Osteoblast (primary cell): ENCODE results near the gene STAT4. TPM values are rescaled to one million over a fixed set of nuclear protein-coding genes. Genes with fewer than 3 reads are reported as not detected.

Experiments used
- DNase-seq: peaks from one replicate; pipeline ENCODE4 v3.0.0; 2011; ENCODE audit warnings: low spot score, mixed read lengths; ENCODE audit not compliant: insufficient read length; ENCODE audit errors: missing footprints
- H2AFZ ChIP-seq: 2 replicates; pipeline ENCODE4 v1.6.0; 2011; ENCODE audit warnings: mild to moderate bottlenecking, low read length
- H3K27ac ChIP-seq: 2 replicates; pipeline ENCODE4 v1.5.1; 2011; ENCODE audit warnings: mild to moderate bottlenecking, low read depth, low read length, moderate library complexity
- H3K27me3 ChIP-seq: 2 replicates; pipeline ENCODE4 v1.6.0; 2012; ENCODE audit warnings: mild to moderate bottlenecking, control low read depth, inconsistent platforms, low read length, moderate library complexity; ENCODE audit not compliant: insufficient read depth
- H3K36me3 ChIP-seq: 2 replicates; pipeline ENCODE4 v1.5.1; 2011; ENCODE audit warnings: mild to moderate bottlenecking, low read length, control low read depth, moderate library complexity; ENCODE audit not compliant: insufficient read depth
- H3K4me1 ChIP-seq: 2 replicates; pipeline ENCODE4 v1.5.1; 2011; ENCODE audit warnings: mild to moderate bottlenecking, low read length, control low read depth, moderate library complexity; ENCODE audit not compliant: insufficient read depth
- H3K4me2 ChIP-seq: 2 replicates; pipeline ENCODE4 v1.6.0; 2011; ENCODE audit warnings: mild to moderate bottlenecking, low read length; ENCODE audit not compliant: insufficient read depth
- H3K4me3 ChIP-seq: fragments of 200-600 bp; sonication (generic); 3 replicates; pipeline ENCODE4 v1.5.1; 2012; ENCODE audit warnings: mild to moderate bottlenecking, low read length, inconsistent platforms; ENCODE audit not compliant: insufficient read depth
- H3K79me2 ChIP-seq: 2 replicates; pipeline ENCODE4 v1.6.0; 2012; ENCODE audit warnings: mild to moderate bottlenecking, low read length, control low read depth, inconsistent platforms; ENCODE audit not compliant: insufficient read depth
- H3K9me3 ChIP-seq: 2 replicates; pipeline ENCODE4 v1.5.1; 2011; ENCODE audit warnings: low read depth, low read length, control low read depth
- H4K20me1 ChIP-seq: 2 replicates; pipeline ENCODE4 v1.6.0; 2012; ENCODE audit warnings: mild to moderate bottlenecking, low read length, control low read depth; ENCODE audit not compliant: insufficient read depth
- CTCF ChIP-seq: IDR thresholded peaks from 2 replicates; pipeline ENCODE4 v1.5.1; 2011; ENCODE audit warnings: mild to moderate bottlenecking, low read depth, low read length, moderate library complexity; ENCODE audit errors: extremely low read depth
- total RNA-seq: library from RNA; depleted of rRNA; stranded (reverse); fragments of >200 nt; gene quantifications from 2 replicates; pipeline ENCODE4 v1.2.3, GENCODE V29; 2012

STAT4 gene
- total RNA-seq, 1 donor = 16.6 TPM

- Histone ChIP-seq H3K36me3 (no peaks in the 10 kb centered on the region), H3K79me2 (no peaks in the 10 kb centered on the region), H3K4me1 (peaks cover 20% of the 10 kb centered on the region), H3K9me3 (no peaks in the 10 kb centered on the region), H3K27ac (no peak overlapping the region), H3K4me3 (no peak overlapping the region), H2AFZ (no peak overlapping the region), H3K4me2 (no peak overlapping the region), H3K27me3 (no peaks in the 10 kb centered on the region), H4K20me1 (no peaks in the 10 kb centered on the region)
- no peak for TF ChIP-seq CTCF
- DNase-seq = no peak
These were observed 7.4 kb upstream of the STAT4 start for GRCh38 chr2:191158193-191158592.

GRCh38 chr2:191155608-191156071 is 4.8 kb upstream of the STAT4 start:
- no peaks in the 10 kb centered on the region for H3K79me2 ChIP-seq
- H3K4me2 ChIP-seq = no peak overlapping the region
- DNase-seq = no peak
- no peaks in the 10 kb centered on the region for H3K27me3 ChIP-seq
- H3K9me3 ChIP-seq = no peaks in the 10 kb centered on the region
- H3K27ac ChIP-seq = no peak overlapping the region
- peak; percentile 79 for TF ChIP-seq CTCF
- H3K4me1 ChIP-seq = peaks cover 34% of the 10 kb centered on the region
- H2AFZ ChIP-seq = no peak overlapping the region
- no peaks in the 10 kb centered on the region for H3K36me3 ChIP-seq
- no peaks in the 10 kb centered on the region for H4K20me1 ChIP-seq
- no peak overlapping the region for H3K4me3 ChIP-seq

GRCh38 chr2:191153716-191154115 is 2.9 kb upstream of the STAT4 start:
- Histone ChIP-seq H3K79me2 (no peaks in the 10 kb centered on the region), H3K4me3 (no peak overlapping the region), H3K27ac (peak overlapping the region; percentile 68), H3K4me2 (no peak overlapping the region), H2AFZ (no peak overlapping the region), H3K36me3 (no peaks in the 10 kb centered on the region), H3K27me3 (no peaks in the 10 kb centered on the region), H3K4me1 (peaks cover 29% of the 10 kb centered on the region), H3K9me3 (no peaks in the 10 kb centered on the region), H4K20me1 (no peaks in the 10 kb centered on the region)
- TF ChIP-seq CTCF = no peak
- no peak for DNase-seq

- H3K27ac ChIP-seq = peak overlapping the region; percentile 68
These were observed 1.9 kb upstream of the STAT4 start for GRCh38 chr2:191152482-191153240.

More at GRCh38 chr2:191152482-191153240, 1.9 kb upstream of the STAT4 start:
- Histone ChIP-seq H3K79me2 (no peaks in the 10 kb centered on the region), H3K36me3 (no peaks in the 10 kb centered on the region), H3K4me1 (peaks cover 29% of the 10 kb centered on the region), H3K9me3 (no peaks in the 10 kb centered on the region), H3K4me3 (no peak overlapping the region), H4K20me1 (no peaks in the 10 kb centered on the region), H3K4me2 (peak overlapping the region; percentile 23), H3K27me3 (no peaks in the 10 kb centered on the region), H2AFZ (no peak overlapping the region)
- TF ChIP-seq CTCF = no peak
- DNase-seq = no peak
